ENCODE data around the gene TXNDC2. TPM values are rescaled to one million over a fixed set of nuclear protein-coding genes. Genes with fewer than 3 reads are reported as not detected.

The TXNDC2 gene
- polyA plus RNA-seq, 3 donors: 0.10 to 0.36 TPM; not detected in 1

GRCh38 chr18:9852266-9853081, 33.3 kb upstream of the TXNDC2 start:
- Histone ChIP-seq H4K20me1 (ENCODE audit: insufficient read depth, low read length) (peaks cover 17% of the 10 kb centered on the region), H3K4me1 (ENCODE audit: control insufficient read depth in 1 of 2, insufficient read depth in 2 of 2, low read length in 2 of 2) (peaks cover 52 to 56% of the 10 kb centered on the region in 2 donors), H2AFZ (ENCODE audit: insufficient read depth, low read depth, low read length, poor library complexity, severe bottlenecking) (no peak overlapping the region), H3K79me2 (ENCODE audit: insufficient read depth, low read length) (peaks cover 31% of the 10 kb centered on the region), H3K27me3 (ENCODE audit: control insufficient read depth in 2 of 2, insufficient read depth in 2 of 2, low read length in 2 of 2) (no peaks in the 10 kb centered on the region), H3K4me2 (replicated peaks; ENCODE audit: extremely low read depth, low read length, poor library complexity, severe bottlenecking) (no peak overlapping the region), H3K9ac (ENCODE audit: insufficient read depth, low read length, poor library complexity, severe bottlenecking) (no peak overlapping the region), H3K4me3 (replicated peaks in 1 of 3; ENCODE audit: low read depth in 2 of 3, low read length in 3 of 3) (no peak overlapping the region), H3K9me3 (replicated peaks in 1 of 2; ENCODE audit: control insufficient read depth in 1 of 2, insufficient read depth in 1 of 2, low read length in 2 of 2) (no peaks in the 10 kb centered on the region), H3K27ac (ENCODE audit: low read depth in 1 of 2, low read length in 2 of 2) (peak overlapping the region in 1 of 2 donors; percentile 34), H3K36me3 (replicated peaks in 1 of 2; ENCODE audit: control insufficient read depth in 1 of 2, insufficient read depth in 2 of 2, low read length in 2 of 2) (peaks cover 3 to 28% of the 10 kb centered on the region in 2 donors)
- intact Hi-C loops (cut with micrococcal nuclease): loop anchor here (5.0 to 10.0 kb wide), 2 partner anchors 52 to 60 kb away; partner anchors contain the start of gene VAPA (in 1 of the 2)
- peak overlapping the region in 5 of 7 donors; percentile 67 to 93 (median 81) for H3K27ac Mint-ChIP-seq
- TF ChIP-seq CTCF (IDR thresholded peaks at IDR 0.05): no peak
- peaks cover 0 to 3% (median 0%) of the 10 kb centered on the region in 3 donors for H3K27me3 Mint-ChIP-seq (ENCODE audit: low read depth in 3 of 3)
- no peak for DNase-seq
- WGBS (ENCODE audit: insufficient coverage): 100% methylated on average over 1 of the region's 5 CpGs
- peaks cover 64% of the 10 kb centered on the region for H3K4me1 Mint-ChIP-seq
- H3K36me3 Mint-ChIP-seq: peaks cover 32% of the 10 kb centered on the region in 2 donors
- H3K9me3 Mint-ChIP-seq: peaks cover 0 to 4% (median 0%) of the 10 kb centered on the region in 7 donors
- no peak overlapping the region for H3K4me3 Mint-ChIP-seq

GRCh38 chr18:9854801-9855676, 30.7 kb upstream of the TXNDC2 start:
- WGBS (ENCODE audit: insufficient coverage): 87% methylated on average over 12 of the region's 12 CpGs
- no peak overlapping the region for H3K4me3 ChIP-seq (replicated peaks in 1 of 3; ENCODE audit: low read depth in 2 of 3, low read length in 3 of 3)
- H3K27ac ChIP-seq (ENCODE audit: low read depth in 1 of 2, low read length in 2 of 2): peak overlapping the region; percentile 52 to 72
- Mint-ChIP-seq H3K4me1 (peaks cover 39% of the 10 kb centered on the region), H3K4me3 (no peak overlapping the region), H3K27me3 (ENCODE audit: low read depth in 3 of 3) (peaks cover 0 to 2% (median 0%) of the 10 kb centered on the region in 3 donors), H3K36me3 (peaks cover 35 to 42% of the 10 kb centered on the region in 2 donors), H3K27ac (peak overlapping the region; percentile 20 to 88 (median 81)), H3K9me3 (peaks cover 0 to 4% (median 0%) of the 10 kb centered on the region in 7 donors)
- H2AFZ ChIP-seq (ENCODE audit: insufficient read depth, low read depth, low read length, poor library complexity, severe bottlenecking): no peak overlapping the region
- H3K36me3 ChIP-seq (replicated peaks in 1 of 2; ENCODE audit: control insufficient read depth in 1 of 2, insufficient read depth in 2 of 2, low read length in 2 of 2): peaks cover 21 to 42% of the 10 kb centered on the region in 2 donors
- intact Hi-C loops (cut with micrococcal nuclease): loop anchor here (5.0 to 10.0 kb wide), 2 partner anchors 50 to 57 kb away; partner anchors contain the start of gene VAPA (in 1 of the 2)
- H3K4me2 ChIP-seq (replicated peaks; ENCODE audit: extremely low read depth, low read length, poor library complexity, severe bottlenecking): no peak overlapping the region
- no peak for DNase-seq
- peaks cover 29 to 30% of the 10 kb centered on the region in 2 donors for H3K4me1 ChIP-seq (ENCODE audit: control insufficient read depth in 1 of 2, insufficient read depth in 2 of 2, low read length in 2 of 2)
- peaks cover 16% of the 10 kb centered on the region for H3K79me2 ChIP-seq (ENCODE audit: insufficient read depth, low read length)
- peaks cover 17% of the 10 kb centered on the region for H4K20me1 ChIP-seq (ENCODE audit: insufficient read depth, low read length)
- no peaks in the 10 kb centered on the region for H3K9me3 ChIP-seq (replicated peaks in 1 of 2; ENCODE audit: control insufficient read depth in 1 of 2, insufficient read depth in 1 of 2, low read length in 2 of 2)
- TF ChIP-seq CTCF (IDR thresholded peaks at IDR 0.05): no peak
- H3K27me3 ChIP-seq (ENCODE audit: control insufficient read depth in 2 of 2, insufficient read depth in 2 of 2, low read length in 2 of 2): no peaks in the 10 kb centered on the region
- H3K9ac ChIP-seq (ENCODE audit: insufficient read depth, low read length, poor library complexity, severe bottlenecking): no peak overlapping the region
